HG02970 (cell line): Measurements from ENCODE around the gene CHMP1A.
"Not testable (repeated sequence)": the region's sequence is repeated elsewhere in the genome, so short reads cannot be mapped to it uniquely, and the experiment has no call there.

Experiments
- ATAC-seq: cut with Tn5 transposase; IDR thresholded peaks from one replicate; pipeline ENCODE4 v1.9.1; 2021; ENCODE audit warnings: mild to moderate bottlenecking, moderate library complexity, moderate number of reproducible peaks; ENCODE audit not compliant: unreplicated experiment, low FRiP score

Gene CHMP1A

GRCh38 chr16:89693289-89693731, 35.8 kb upstream of the CHMP1A start:
- ATAC-seq: no peak

GRCh38 chr16:89691986-89692569, 34.6 kb upstream of the CHMP1A start:
- ATAC-seq: no peak

DNA sequence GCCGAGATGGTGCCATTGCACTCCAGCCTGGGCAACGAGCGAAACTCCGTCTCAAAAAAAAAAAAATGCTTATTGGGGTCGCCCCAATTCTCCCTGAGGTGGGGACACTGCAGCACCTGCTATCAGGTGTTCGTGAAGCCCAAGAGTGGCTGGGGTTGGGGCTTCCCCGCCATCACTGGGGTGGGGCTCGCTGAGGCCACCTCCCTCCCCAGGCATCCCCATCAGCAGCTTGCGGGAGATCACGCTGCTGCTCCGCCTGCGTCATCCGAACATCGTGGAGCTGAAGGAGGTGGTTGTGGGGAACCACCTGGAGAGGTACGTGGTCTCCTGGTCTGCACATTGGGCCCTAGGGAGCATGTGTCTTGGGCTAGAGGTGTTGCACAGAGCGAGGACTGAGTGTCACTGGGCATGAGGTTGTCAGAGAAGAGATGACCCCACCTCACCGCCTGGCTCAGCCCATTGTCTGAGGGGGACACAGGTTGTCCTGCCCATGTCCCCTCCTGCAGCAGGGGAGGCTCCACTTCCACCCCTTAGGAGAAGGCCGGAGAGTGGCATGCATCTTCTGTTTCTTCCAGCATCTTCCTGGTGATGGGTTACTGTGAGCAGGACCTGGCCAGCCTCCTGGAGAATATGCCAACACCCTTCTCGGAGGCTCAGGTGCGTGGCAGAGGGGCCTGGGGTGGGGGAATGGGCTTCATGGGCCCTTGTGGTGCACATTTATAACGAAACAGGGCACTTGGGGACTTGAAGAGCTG, 33.9 kb upstream of the CHMP1A start:
- ATAC-seq: no peak

DNA sequence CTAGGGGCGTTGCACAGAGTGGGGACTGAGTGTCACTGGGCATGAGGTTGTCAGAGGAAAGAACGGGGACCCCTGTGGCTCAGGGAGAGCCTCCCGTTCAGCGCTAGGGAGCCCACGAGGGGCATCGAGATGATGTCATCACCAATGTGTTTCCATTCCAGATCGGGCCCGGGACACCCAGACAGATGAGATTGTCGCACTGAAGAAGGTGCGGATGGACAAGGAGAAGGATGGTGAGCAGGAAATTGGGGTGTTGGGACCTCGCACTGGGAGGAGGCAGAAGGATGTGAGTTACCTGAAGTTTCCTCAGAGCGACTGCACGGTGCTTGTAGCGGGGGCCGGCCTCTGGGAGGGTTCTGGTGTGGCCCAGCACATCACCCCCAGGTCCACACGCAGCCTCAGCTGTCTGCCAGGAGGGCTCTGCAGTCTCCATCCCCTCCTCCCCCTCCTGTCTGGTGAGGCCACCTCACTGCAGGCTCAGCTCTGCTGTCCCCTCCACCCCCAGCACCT, 32.9 kb upstream of the CHMP1A start:
- ATAC-seq: no peak

- ATAC-seq: not testable (repeated sequence)
These were observed 32.1 kb upstream of the CHMP1A start for GRCh38 chr16:89689621-89690020.

- ATAC-seq: no peak
These were observed 31.6 kb upstream of the CHMP1A start for GRCh38 chr16:89689142-89689541.

DNA sequence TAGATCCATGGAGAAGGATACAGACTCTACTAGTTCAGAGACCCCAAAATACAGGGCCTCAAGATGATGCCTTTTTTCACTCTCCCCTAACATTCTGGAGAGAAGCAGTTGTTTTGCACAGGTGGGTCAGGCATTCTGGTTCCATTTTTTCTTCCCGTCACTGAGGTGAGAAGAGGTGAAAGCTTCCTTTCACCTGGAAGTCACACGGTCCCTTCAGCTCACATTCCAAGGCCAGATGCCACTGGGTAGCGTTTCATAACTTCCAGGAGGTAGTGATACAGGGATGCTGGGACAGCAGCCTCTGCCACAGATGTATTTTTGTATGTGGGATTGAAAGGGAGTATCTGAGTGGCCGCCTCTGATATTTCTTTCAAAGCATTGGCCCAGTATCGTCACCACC, 30.9 kb upstream of the CHMP1A start:
- ATAC-seq: no peak

- ATAC-seq: peak; percentile 39
These were observed 29.8 kb upstream of the CHMP1A start for GRCh38 chr16:89687092-89687940.

DNA sequence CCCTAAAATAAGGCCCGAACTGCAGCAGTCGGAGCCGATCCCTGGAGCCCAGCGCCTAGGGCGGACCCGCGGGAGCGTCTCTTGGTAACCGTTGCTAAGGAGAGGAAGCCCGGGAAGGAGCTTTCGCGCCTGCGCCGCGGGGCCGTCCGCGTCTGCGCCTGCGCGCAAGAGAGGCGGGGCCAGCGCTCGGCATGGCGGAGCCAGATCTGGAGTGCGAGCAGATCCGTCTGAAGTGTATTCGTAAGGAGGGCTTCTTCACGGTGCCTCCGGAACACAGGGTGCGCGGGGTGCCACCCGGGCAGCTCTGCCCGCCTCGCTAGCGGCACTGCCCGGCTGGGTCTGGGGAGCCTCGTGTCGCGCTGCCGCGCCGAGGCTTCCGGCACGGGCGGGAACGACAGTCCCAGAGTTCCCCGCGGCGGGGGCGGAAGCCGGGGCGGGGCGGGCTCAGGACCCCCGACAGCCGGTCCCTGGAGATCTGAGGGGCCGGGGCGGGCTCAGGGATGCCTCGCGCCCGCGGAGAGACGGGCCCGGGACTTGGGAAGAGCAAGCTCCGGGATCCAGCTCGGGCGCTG, 29.1 kb upstream of the CHMP1A start, which contains the start of gene CDK10:
Gene CDK10, plus strand, starts transcription at position 170 of the 572 bp plus-strand sequence. Its CDS starts 22 bp downstream, at position 192.
- ATAC-seq: peak; percentile 84

GRCh38 chr16:89685916-89686315, 28.4 kb upstream of the CHMP1A start:
- no peak for ATAC-seq

GRCh38 chr16:89678258-89678657, 20.8 kb upstream of the CHMP1A start:
- no peak for ATAC-seq

DNA sequence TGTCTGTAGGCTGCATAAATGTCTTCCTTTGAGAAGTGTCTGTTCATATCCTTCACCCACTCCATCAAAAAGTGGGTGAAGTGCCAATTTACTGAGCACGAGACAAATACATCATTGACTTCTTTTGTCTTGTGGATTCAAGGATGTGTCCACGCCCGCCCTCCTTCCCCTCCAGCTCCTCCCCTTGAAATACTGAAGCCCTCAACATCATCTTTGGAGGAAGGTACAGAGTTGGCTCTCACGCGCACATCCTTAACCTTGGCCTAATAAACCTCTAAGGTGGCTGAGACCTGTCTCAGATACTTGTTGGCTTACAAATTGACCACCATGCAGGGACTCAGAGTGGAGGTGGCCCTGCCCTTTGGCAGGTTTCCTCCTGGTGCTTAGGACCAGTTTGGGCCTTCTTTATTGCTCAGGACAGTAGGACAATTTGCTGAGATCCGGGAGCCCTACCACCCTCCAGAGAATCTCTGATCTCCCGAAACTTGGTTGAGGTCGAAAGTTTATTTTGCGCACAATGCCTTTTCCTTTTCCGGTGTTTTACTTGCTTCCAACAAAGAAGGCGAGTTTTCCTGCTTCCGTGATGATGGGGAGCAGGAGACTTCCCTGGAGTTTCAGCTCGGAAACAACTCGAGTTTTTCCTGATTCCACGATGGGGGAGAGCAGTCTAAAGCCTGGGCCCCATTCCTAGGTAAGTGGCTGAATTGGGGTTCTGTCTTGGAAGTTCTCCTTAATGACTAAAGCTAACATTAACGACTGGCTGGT, 14.9 kb upstream of the CHMP1A start:
- ATAC-seq: no peak

DNA sequence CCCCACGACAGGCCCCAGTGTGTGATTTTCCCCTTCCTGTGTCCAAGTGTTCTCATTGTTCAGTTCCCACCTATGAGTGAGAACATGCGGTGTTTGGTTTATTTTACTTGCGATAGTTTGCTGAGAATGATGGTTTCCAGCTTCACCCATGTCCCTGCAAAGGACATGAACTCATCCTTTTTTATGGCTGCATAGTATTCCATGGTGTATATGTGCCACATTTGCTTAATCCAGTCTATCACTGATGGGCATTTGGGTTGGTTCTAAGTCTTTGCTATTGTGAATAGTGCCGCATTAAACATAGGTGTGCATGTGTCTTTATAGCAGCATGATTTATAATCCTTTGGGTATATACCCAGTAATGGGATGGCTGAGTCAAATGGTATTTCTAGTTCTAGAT, 14.1 kb upstream of the CHMP1A start:
- not testable (repeated sequence) for ATAC-seq

- no peak for ATAC-seq
These were observed 13.3 kb upstream of the CHMP1A start for GRCh38 chr16:89670496-89671431.

DNA sequence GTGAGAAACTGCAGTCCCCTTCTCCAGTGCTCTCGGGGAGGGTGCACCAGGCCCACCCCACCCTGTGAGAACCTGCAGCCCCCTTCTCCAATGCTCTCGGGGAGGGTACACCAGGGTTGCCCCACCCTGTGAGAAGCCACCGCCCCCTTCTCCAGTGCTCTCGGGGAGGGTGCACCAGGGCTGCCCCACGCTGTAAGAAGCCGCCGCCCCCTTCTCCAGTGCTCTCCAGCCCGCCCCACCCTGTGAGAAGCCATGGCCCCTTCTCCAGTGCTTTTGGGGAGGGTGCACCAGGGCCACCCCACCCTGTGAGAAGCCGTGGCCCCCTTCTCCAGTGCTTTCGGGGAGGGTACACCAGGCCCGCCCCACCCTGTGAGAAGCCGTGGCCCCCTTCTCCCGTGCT, 12.2 kb upstream of the CHMP1A start:
- ATAC-seq: no peak

GRCh38 chr16:89668790-89669158, 11.3 kb upstream of the CHMP1A start:
- ATAC-seq: no peak

DNA sequence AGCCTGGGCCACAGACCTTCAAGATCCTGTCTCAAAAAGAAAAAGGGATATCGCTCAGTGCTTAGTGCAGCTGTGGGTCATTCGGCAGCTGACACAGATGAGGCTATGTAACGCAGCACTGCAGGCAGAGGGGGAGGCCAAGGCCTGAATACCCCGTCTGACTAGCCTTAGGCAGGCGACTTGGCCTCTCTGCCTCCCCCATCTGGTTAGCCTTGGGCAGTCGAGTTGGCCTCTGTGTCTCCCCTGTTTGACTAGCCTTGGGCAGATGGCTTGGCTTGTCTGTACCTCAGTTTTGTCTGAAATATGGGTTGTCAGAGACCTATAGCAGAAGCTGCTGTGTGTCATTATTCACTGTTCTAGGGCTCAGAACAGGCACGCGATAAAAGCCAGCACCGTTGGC, 10.1 kb upstream of the CHMP1A start:
- no peak for ATAC-seq

- ATAC-seq: not testable (repeated sequence)
These were observed 9.5 kb upstream of the CHMP1A start for GRCh38 chr16:89667000-89667399.

GRCh38 chr16:89664238-89664637, 6.7 kb upstream of the CHMP1A start:
- ATAC-seq: not testable (repeated sequence)
